Measurements from ENCODE around the gene FOXI1. TPM values are rescaled to one million over a fixed set of nuclear protein-coding genes. Genes with fewer than 3 reads are reported as not detected.

FOXI1 gene
- not detected in 2 replicates for total RNA-seq

GRCh38 chr5:170105642-170106611 is at the start of gene FOXI1:
Gene FOXI1, plus strand, starts transcription at chr5:170105897. Its CDS starts 61 bp downstream, at chr5:170105958.
- DNase-seq (ENCODE audit: low read depth, low spot score) = no peak

GRCh38 chr5:170056561-170057267 is 49.0 kb upstream of the FOXI1 start:
- no peak for DNase-seq (ENCODE audit: low read depth, low spot score)

- DNase-seq (ENCODE audit: low read depth, low spot score) = no peak
These were observed 48.4 kb upstream of the FOXI1 start for GRCh38 chr5:170057311-170057710.

- no peak for DNase-seq (ENCODE audit: low read depth, low spot score)
These were observed 46.5 kb upstream of the FOXI1 start for GRCh38 chr5:170059221-170059620.

GRCh38 chr5:170067152-170067551 is 38.5 kb upstream of the FOXI1 start:
- no peak for DNase-seq (ENCODE audit: low read depth, low spot score)

- no peak for DNase-seq (ENCODE audit: low read depth, low spot score)
These were observed 38.0 kb upstream of the FOXI1 start for GRCh38 chr5:170067574-170068170.

GRCh38 chr5:170069512-170069911 is 36.2 kb upstream of the FOXI1 start:
- DNase-seq (ENCODE audit: low read depth, low spot score) = no peak

- DNase-seq (ENCODE audit: low read depth, low spot score) = no peak
These were observed 34.9 kb upstream of the FOXI1 start for GRCh38 chr5:170070556-170071412.

GRCh38 chr5:170071748-170072147 is 33.9 kb upstream of the FOXI1 start:
- no peak for DNase-seq (ENCODE audit: low read depth, low spot score)

GRCh38 chr5:170075696-170076095 is 30.0 kb upstream of the FOXI1 start:
- no peak for DNase-seq (ENCODE audit: low read depth, low spot score)

GRCh38 chr5:170076211-170076610 is 29.5 kb upstream of the FOXI1 start:
- no peak for DNase-seq (ENCODE audit: low read depth, low spot score)

- no peak for DNase-seq (ENCODE audit: low read depth, low spot score)
These were observed 29.0 kb upstream of the FOXI1 start for GRCh38 chr5:170076739-170077138.

GRCh38 chr5:170077526-170077925 is 28.2 kb upstream of the FOXI1 start:
- no peak for DNase-seq (ENCODE audit: low read depth, low spot score)

GRCh38 chr5:170078458-170078857 is 27.2 kb upstream of the FOXI1 start:
- DNase-seq (ENCODE audit: low read depth, low spot score) = no peak

- no peak for DNase-seq (ENCODE audit: low read depth, low spot score)
These were observed 26.8 kb upstream of the FOXI1 start for GRCh38 chr5:170078931-170079330.

- DNase-seq (ENCODE audit: low read depth, low spot score) = no peak
These were observed 25.5 kb upstream of the FOXI1 start for GRCh38 chr5:170080217-170080616.

- DNase-seq (ENCODE audit: low read depth, low spot score) = no peak
These were observed 24.8 kb upstream of the FOXI1 start for GRCh38 chr5:170080786-170081445.

GRCh38 chr5:170081616-170082015 is 24.1 kb upstream of the FOXI1 start:
- DNase-seq (ENCODE audit: low read depth, low spot score) = no peak

GRCh38 chr5:170082701-170083100 is 23.0 kb upstream of the FOXI1 start:
- DNase-seq (ENCODE audit: low read depth, low spot score) = no peak

- DNase-seq (ENCODE audit: low read depth, low spot score) = no peak
These were observed 18.4 kb upstream of the FOXI1 start for GRCh38 chr5:170087168-170087817.

All from pulmonary artery endothelial cell (primary cell).